IPS DF 6.9 (cell line): ENCODE data around the gene AMPD2.
"Not testable (repeated sequence)": the region's sequence is repeated elsewhere in the genome, so short reads cannot be mapped to it uniquely, and the experiment has no call there.

Experiments used
- DNase-seq: peaks from one replicate; pipeline ENCODE4 v3.0.0-alpha.2; 2013; ENCODE audit warnings: low read depth, low spot score
- H3K27ac ChIP-seq: one replicate; pipeline ENCODE4 v1.5.1; 2013; ENCODE audit warnings: low read length, control low read depth
- H3K27me3 ChIP-seq: 2 replicates; pipeline ENCODE4 v1.6.1; 2013; ENCODE audit warnings: mild to moderate bottlenecking, low read length; ENCODE audit not compliant: control insufficient read depth, insufficient read depth
- H3K36me3 ChIP-seq: 2 replicates; pipeline ENCODE4 v1.6.1; 2013; ENCODE audit warnings: low read length; ENCODE audit not compliant: control insufficient read depth, insufficient read depth
- H3K4me1 ChIP-seq: 2 replicates; pipeline ENCODE4 v1.6.1; 2013; ENCODE audit warnings: low read length; ENCODE audit not compliant: control insufficient read depth, insufficient read depth
- H3K4me3 ChIP-seq: 2 replicates; pipeline ENCODE4 v1.5.1; 2013; ENCODE audit warnings: mild to moderate bottlenecking, low read length
- H3K9me3 ChIP-seq: 2 replicates; pipeline ENCODE4 v1.6.1; 2013; ENCODE audit warnings: low read length, inconsistent platforms; ENCODE audit not compliant: control insufficient read depth, insufficient read depth
- WGBS: extraction: QIAGEN DNeasy Blood & Tissue Kit; methylation state at CpG from one replicate; pipeline ENCODE4 v1.1.7; 2013; ENCODE audit warnings: mixed read lengths, missing lambda C conversion rate; ENCODE audit not compliant: insufficient read length, insufficient coverage; 5-methylcytosine and 5-hydroxymethylcytosine counted together

The AMPD2 gene

GRCh38 chr1:109664671-109665070, 45.0 kb downstream of the AMPD2 start:
- Histone ChIP-seq H3K27me3 (no peaks in the 10 kb centered on the region), H3K4me3 (no peak overlapping the region), H3K27ac (no peak overlapping the region), H3K4me1 (peaks cover 2% of the 10 kb centered on the region; the same call in 1 of the 2 replicates), H3K9me3 (no peaks in the 10 kb centered on the region), H3K36me3 (no peaks in the 10 kb centered on the region)
- no CpG with 5 or more reads among the region's 1 CpG for WGBS
- no peak for DNase-seq

GRCh38 chr1:109667452-109668122, 48.0 kb downstream of the AMPD2 start, which contains the start of gene GSTM2:
TSS of gene GSTM2 (plus strand) at chr1:109668057. CDS start at chr1:109668116, 59 bp downstream.
- peak within 1 kb of the TSS; percentile 28; the same call in 1 of the 2 replicates for H3K4me3 ChIP-seq
- H3K4me1 ChIP-seq = peaks cover 2% of the 10 kb centered on the region; the same call in 1 of the 2 replicates
- peak; percentile 68 for DNase-seq
- H3K27ac ChIP-seq = no peak within 1 kb of the TSS
- WGBS = no CpG with 5 or more reads among the region's 22 CpGs
- H3K36me3 ChIP-seq = no peaks in the 10 kb centered on the region
- H3K9me3 ChIP-seq = no peaks in the 10 kb centered on the region
- H3K27me3 ChIP-seq = no peaks in the 10 kb centered on the region

GRCh38 chr1:109668123-109668775, 48.6 kb downstream of the AMPD2 start:
- DNase-seq = no peak
- no peak overlapping the region for H3K27ac ChIP-seq
- H3K4me3 ChIP-seq = peak overlapping the region; percentile 28; the same call in 1 of the 2 replicates
- H3K9me3 ChIP-seq = no peaks in the 10 kb centered on the region
- WGBS = no CpG with 5 or more reads among the region's 26 CpGs
- peaks cover 2% of the 10 kb centered on the region; the same call in 1 of the 2 replicates for H3K4me1 ChIP-seq
- no peaks in the 10 kb centered on the region for H3K27me3 ChIP-seq
- no peaks in the 10 kb centered on the region for H3K36me3 ChIP-seq

- H3K4me1 ChIP-seq = peaks cover 2% of the 10 kb centered on the region; the same call in 1 of the 2 replicates
- WGBS = no CpG with 5 or more reads among the region's 22 CpGs
- no peak for DNase-seq
These were observed 49.8 kb downstream of the AMPD2 start for GRCh38 chr1:109669246-109669948.

GRCh38 chr1:109669949-109670302, 50.3 kb downstream of the AMPD2 start:
- H3K27ac ChIP-seq, H3K9me3 ChIP-seq, H3K4me3 ChIP-seq, DNase-seq, H3K4me1 ChIP-seq, H3K27me3 ChIP-seq, H3K36me3 ChIP-seq: not testable (repeated sequence)
- WGBS = no CpG with 5 or more reads among the region's 5 CpGs

More at GRCh38 chr1:109669246-109669948, 49.8 kb downstream of the AMPD2 start:
- Histone ChIP-seq H3K9me3 (no peaks in the 10 kb centered on the region), H3K27ac (no peak overlapping the region), H3K27me3 (no peaks in the 10 kb centered on the region), H3K36me3 (no peaks in the 10 kb centered on the region), H3K4me3 (no peak overlapping the region)

- no peaks in the 10 kb centered on the region for H3K27me3 ChIP-seq
- H3K4me3 ChIP-seq = no peak overlapping the region
- H3K9me3 ChIP-seq = no peaks in the 10 kb centered on the region
- no peaks in the 10 kb centered on the region for H3K36me3 ChIP-seq
- no CpG with 5 or more reads among the region's 5 CpGs for WGBS
- no peak overlapping the region for H3K27ac ChIP-seq
- no peak for DNase-seq
- H3K4me1 ChIP-seq = peaks cover 2% of the 10 kb centered on the region; the same call in 1 of the 2 replicates
These were observed 51.4 kb downstream of the AMPD2 start for GRCh38 chr1:109671067-109671466.

GRCh38 chr1:109673861-109674260, 54.2 kb downstream of the AMPD2 start:
- H3K9me3 ChIP-seq, DNase-seq, H3K27ac ChIP-seq, H3K4me3 ChIP-seq, H3K36me3 ChIP-seq, H3K27me3 ChIP-seq, H3K4me1 ChIP-seq: not testable (repeated sequence)
- WGBS = no CpG with 5 or more reads among the region's 2 CpGs

- DNase-seq, H3K4me3 ChIP-seq, H3K27me3 ChIP-seq, H3K9me3 ChIP-seq, H3K4me1 ChIP-seq, H3K27ac ChIP-seq, H3K36me3 ChIP-seq: not testable (repeated sequence)
- no CpG with 5 or more reads among the region's 3 CpGs for WGBS
These were observed 57.2 kb downstream of the AMPD2 start for GRCh38 chr1:109676683-109677381.

- Histone ChIP-seq H3K4me1 (no peaks in the 10 kb centered on the region), H3K4me3 (no peak overlapping the region), H3K36me3 (no peaks in the 10 kb centered on the region), H3K9me3 (no peaks in the 10 kb centered on the region), H3K27me3 (no peaks in the 10 kb centered on the region; the same call in 1 of the 2 replicates), H3K27ac (no peak overlapping the region)
- DNase-seq = no peak
- no CpG with 5 or more reads among the region's 3 CpGs for WGBS
These were observed 57.8 kb downstream of the AMPD2 start for GRCh38 chr1:109677459-109677858.

GRCh38 chr1:109678637-109679036, 59.0 kb downstream of the AMPD2 start:
- H3K4me3 ChIP-seq, H3K27me3 ChIP-seq, H3K4me1 ChIP-seq, DNase-seq, H3K9me3 ChIP-seq, H3K27ac ChIP-seq, H3K36me3 ChIP-seq: not testable (repeated sequence)
- WGBS = no CpG with 5 or more reads among the region's 2 CpGs
